Neural crest cell (in vitro differentiated cells): ENCODE data around the gene TOM1L2. TPM values are rescaled to one million over a fixed set of nuclear protein-coding genes. Genes with fewer than 3 reads are reported as not detected.

ENCODE experiments used
- DNase-seq: peaks from one replicate; pipeline ENCODE4 v3.0.0; 2021; ENCODE audit warnings: low read depth, mixed read lengths, low spot score
- H3K27ac Mint-ChIP-seq: one replicate; pipeline ENCODE4 v1.8.0; 2021; ENCODE audit warnings: mild to moderate bottlenecking, mixed read lengths; ENCODE audit not compliant: unreplicated experiment
- H3K27me3 Mint-ChIP-seq: 2 replicates; pipeline ENCODE4 v1.8.0; 2021; ENCODE audit warnings: low read depth, mild to moderate bottlenecking, mixed read lengths
- H3K36me3 Mint-ChIP-seq: 2 replicates; pipeline ENCODE4 v1.8.0; 2021; ENCODE audit warnings: low read depth, mild to moderate bottlenecking, mixed read lengths
- H3K4me1 Mint-ChIP-seq: 2 replicates; pipeline ENCODE4 v1.8.0; 2021; ENCODE audit warnings: mixed read lengths
- H3K4me3 Mint-ChIP-seq: one replicate; pipeline ENCODE4 v1.8.0; 2021; ENCODE audit warnings: mild to moderate bottlenecking, mixed read lengths
- H3K9me3 Mint-ChIP-seq: 2 replicates; pipeline ENCODE4 v1.8.0; 2021; ENCODE audit warnings: mixed read lengths
- CTCF ChIP-seq: fragments of 200-600 bp; sonication (generic); conservative IDR thresholded peaks from 2 replicates; pipeline ENCODE4 v1.5.0; 2021; ENCODE audit warnings: antibody characterized with exemption, mild to moderate bottlenecking
- total RNA-seq: library from RNA; stranded (reverse); gene quantifications from 2 replicates; pipeline ENCODE4 v1.2.1, GENCODE V29; 2021

Gene TOM1L2
- total RNA-seq, 1 donor from 2014 or later, result 15.9 TPM

DNA sequence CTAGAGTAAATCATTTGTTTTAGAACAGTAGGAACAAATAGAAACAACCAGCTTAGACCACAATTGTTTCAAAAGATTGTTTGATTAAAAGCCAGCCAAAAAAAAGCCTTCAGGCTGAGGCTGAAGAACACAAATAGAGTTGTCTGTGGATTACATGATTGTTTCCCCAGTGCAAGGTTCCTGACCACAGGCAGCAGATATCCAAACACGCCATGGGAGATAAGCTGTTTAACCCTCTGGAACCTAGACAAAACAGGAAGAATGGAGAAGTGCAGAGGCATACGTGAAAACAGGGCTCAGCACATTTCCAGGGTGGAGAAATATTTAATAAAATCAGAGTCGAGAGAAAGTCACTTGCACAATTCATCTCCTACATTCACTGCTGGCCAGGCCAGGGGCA lies 45.8 kb upstream of the TOM1L2 start:
- no peak for DNase-seq
- H3K4me1 Mint-ChIP-seq, result no peaks in the 10 kb centered on the region
- H3K27ac Mint-ChIP-seq, result no peak overlapping the region
- H3K9me3 Mint-ChIP-seq, result no peaks in the 10 kb centered on the region
- H3K4me3 Mint-ChIP-seq, result no peak overlapping the region
- no peak for TF ChIP-seq CTCF
- H3K27me3 Mint-ChIP-seq, result no peaks in the 10 kb centered on the region
- H3K36me3 Mint-ChIP-seq, result no peaks in the 10 kb centered on the region

GRCh38 chr17:18016426-18016825 lies 44.2 kb upstream of the TOM1L2 start:
- no peak for TF ChIP-seq CTCF
- no peak overlapping the region for H3K27ac Mint-ChIP-seq
- H3K4me3 Mint-ChIP-seq, result no peak overlapping the region
- no peaks in the 10 kb centered on the region for H3K36me3 Mint-ChIP-seq
- no peaks in the 10 kb centered on the region for H3K4me1 Mint-ChIP-seq
- H3K9me3 Mint-ChIP-seq, result no peaks in the 10 kb centered on the region
- DNase-seq, result no peak
- H3K27me3 Mint-ChIP-seq, result no peaks in the 10 kb centered on the region

GRCh38 chr17:18015593-18015992 lies 43.4 kb upstream of the TOM1L2 start:
- no peaks in the 10 kb centered on the region for H3K4me1 Mint-ChIP-seq
- H3K9me3 Mint-ChIP-seq, result no peaks in the 10 kb centered on the region
- H3K4me3 Mint-ChIP-seq, result no peak overlapping the region
- no peak for DNase-seq
- TF ChIP-seq CTCF, result no peak
- peak overlapping the region; percentile 50 for H3K27ac Mint-ChIP-seq
- H3K36me3 Mint-ChIP-seq, result no peaks in the 10 kb centered on the region
- H3K27me3 Mint-ChIP-seq, result no peaks in the 10 kb centered on the region

- Mint-ChIP-seq H3K9me3 (no peaks in the 10 kb centered on the region), H3K4me3 (no peak overlapping the region), H3K36me3 (peaks cover 4% of the 10 kb centered on the region), H3K27ac (no peak overlapping the region), H3K4me1 (no peaks in the 10 kb centered on the region), H3K27me3 (no peaks in the 10 kb centered on the region)
- DNase-seq, result no peak
- TF ChIP-seq CTCF, result no peak
These were observed 41.8 kb upstream of the TOM1L2 start for GRCh38 chr17:18014006-18014405.

DNA sequence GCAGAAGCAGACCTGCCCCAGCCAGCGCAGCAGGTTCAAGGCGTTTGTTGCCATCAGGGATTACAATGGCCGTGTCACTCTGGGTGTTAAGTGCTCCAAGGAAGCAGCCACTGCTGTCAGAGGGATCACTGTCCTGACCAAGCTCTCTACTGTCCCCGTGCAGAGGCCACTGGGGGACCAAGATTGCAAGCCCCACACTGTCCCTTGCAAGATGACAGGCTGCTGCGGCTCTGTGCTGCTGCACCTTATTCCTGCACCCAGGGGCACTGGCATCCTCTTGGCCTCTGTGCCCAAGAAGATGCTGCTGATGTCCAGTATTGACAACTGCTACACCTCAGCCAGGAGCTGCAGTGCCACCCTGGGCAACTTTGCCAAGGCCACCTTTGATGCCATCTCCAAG lies 39.1 kb upstream of the TOM1L2 start:
- Mint-ChIP-seq H3K4me3 (no peak overlapping the region), H3K4me1 (peaks cover 3% of the 10 kb centered on the region), H3K9me3 (no peaks in the 10 kb centered on the region), H3K27ac (no peak overlapping the region), H3K36me3 (peaks cover 4% of the 10 kb centered on the region), H3K27me3 (no peaks in the 10 kb centered on the region)
- no peak for DNase-seq
- TF ChIP-seq CTCF, result no peak
